Body of pancreas (tissue), 4 donors: ENCODE results near the gene HMG20B. TPM values are rescaled to one million over a fixed set of nuclear protein-coding genes. Genes with fewer than 3 reads are reported as not detected.

ENCODE experiments used
- ATAC-seq: fragments of 150-250 bp; one replicate; pipeline ENCODE4 v1.9.1; 2016
- DNase-seq, 4 donors: peaks; one replicate each; pipeline ENCODE4 v3.0.0-alpha.2; 2019
- H3K27ac ChIP-seq, 4 donors: fragments of 200-600 bp; sonication (generic); 1 replicate in 3 of 4; 2 replicates in 1 of 4; pipeline versions ENCODE4 v1.5.1 to v1.6.1; 2016 to 2019; ENCODE audit warnings: mild to moderate bottlenecking in 1 of 4, mixed read lengths in 1 of 4, moderate library complexity in 1 of 4
- H3K27me3 ChIP-seq, 2 donors: fragments of 200-600 bp; sonication (generic); one replicate each; pipeline ENCODE4 v1.6.0; 2016; ENCODE audit warnings: mild to moderate bottlenecking in 1 of 2
- H3K36me3 ChIP-seq, 2 donors: fragments of 200-600 bp; sonication (generic); replicated peaks in 1 of 2; 2 replicates each; pipeline ENCODE4 v1.5.1; 2016; ENCODE audit warnings: low read depth in 2 of 2; ENCODE audit not compliant: insufficient read depth in 1 of 2
- H3K4me1 ChIP-seq: fragments of 200-600 bp; sonication (generic); one replicate; pipeline ENCODE4 v1.6.0; 2016
- H3K4me3 ChIP-seq, 2 donors: fragments of 200-600 bp; sonication (generic); 1 replicate in 1 of 2; 2 replicates in 1 of 2; pipeline ENCODE4 v1.5.1; 2016 to 2019
- H3K9me3 ChIP-seq, 3 donors: fragments of 200-600 bp; sonication (generic); 1 replicate in 2 of 3; 2 replicates in 1 of 3; pipeline ENCODE4 v1.5.1; 2016
- CTCF ChIP-seq, 7 experiments: fragments of 450-650 bp in 4 of 7; fragments of 200-600 bp in 3 of 7; sonication (generic) in 3 of 7; IDR thresholded peaks; one replicate each; pipeline ENCODE4 v1.5.1; 2016 to 2019; ENCODE audit warnings: antibody characterized with exemption in 7 of 7
- POLR2A ChIP-seq, 3 donors: fragments of 450-650 bp; IDR thresholded peaks; one replicate each; pipeline ENCODE4 v1.6.1; 2016; ENCODE audit warnings: antibody characterized with exemption in 3 of 3, mild to moderate bottlenecking in 2 of 3
- whole genome bisulfite sequencing, 2 donors: methylation state at CpG; one replicate each; pipeline ENCODE4 v1.1.5; 2017; 5-methylcytosine and 5-hydroxymethylcytosine counted together
- intact Hi-C: fragments of 100-400 bp; cut with DNase I; formaldehyde crosslinking; loops from one replicate; pipeline ENCODE4 v1.15.1; 2023
- total RNA-seq, 2 donors: library from RNA; depleted of rRNA; stranded (reverse); fragments of >200 nt; gene quantifications; one replicate each; pipeline ENCODE4 v1.1.0, GENCODE V29; 2016

HMG20B gene
- total RNA-seq, 2 donors from 2014 or later, result 66.7 to 91.0 TPM

- DNase-seq, result no peak
- WGBS, 2 donors, result 91 to 94% methylated on average over 7 to 8 of the region's 10 CpGs
- TF ChIP-seq POLR2A (IDR thresholded peaks at IDR 0.05) (no peak), CTCF (IDR thresholded peaks at IDR 0.05) (no peak)
- Histone ChIP-seq H3K27ac (no peak overlapping the region), H3K36me3 (peaks cover 0 to 20% of the 10 kb centered on the region in 2 donors), H3K4me3 (no peak overlapping the region), H3K9me3 (no peaks in the 10 kb centered on the region), H3K4me1 (no peaks in the 10 kb centered on the region), H3K27me3 (no peaks in the 10 kb centered on the region)
- no peak for ATAC-seq
- intact Hi-C loops, result no loop called here
Observed at GRCh38 chr19:3535981-3536380, 36.8 kb upstream of the HMG20B start.

- no peaks in the 10 kb centered on the region for H3K4me1 ChIP-seq
- no peak for DNase-seq
Observed at GRCh38 chr19:3536429-3537100, 36.2 kb upstream of the HMG20B start.

GRCh38 chr19:3537101-3537437, 35.7 kb upstream of the HMG20B start:
- Histone ChIP-seq H3K4me1 (no peaks in the 10 kb centered on the region), H3K4me3 (no peak overlapping the region), H3K9me3 (no peaks in the 10 kb centered on the region), H3K27ac (no peak overlapping the region), H3K27me3 (no peaks in the 10 kb centered on the region), H3K36me3 (peaks cover 0 to 15% of the 10 kb centered on the region in 2 donors)
- DNase-seq (no peak), ATAC-seq (no peak)
- TF ChIP-seq POLR2A (IDR thresholded peaks at IDR 0.05), result no peak
- TF ChIP-seq CTCF (IDR thresholded peaks at IDR 0.05), result no peak
- 76 to 94% methylated on average over 3 to 13 of the region's 13 CpGs for WGBS, 2 donors
- intact Hi-C loops, result no loop called here

More at GRCh38 chr19:3536429-3537100, 36.2 kb upstream of the HMG20B start:
- Histone ChIP-seq H3K27ac (no peak overlapping the region), H3K9me3 (no peaks in the 10 kb centered on the region), H3K4me3 (no peak overlapping the region), H3K27me3 (no peaks in the 10 kb centered on the region), H3K36me3 (peaks cover 0 to 17% of the 10 kb centered on the region in 2 donors)
- peak; percentile 10 for ATAC-seq
- 73 to 76% methylated on average over 9 to 27 of the region's 27 CpGs for WGBS, 2 donors
- intact Hi-C loops, result no loop called here
- TF ChIP-seq CTCF (IDR thresholded peaks at IDR 0.05), result no peak
- no peak for TF ChIP-seq POLR2A (IDR thresholded peaks at IDR 0.05)

GRCh38 chr19:3537438-3538240, 35.1 kb upstream of the HMG20B start:
- no peak overlapping the region for H3K27ac ChIP-seq
- H3K27me3 ChIP-seq, result no peaks in the 10 kb centered on the region
- intact Hi-C loops, result no loop called here
- ATAC-seq, result no peak
- no peak overlapping the region for H3K4me3 ChIP-seq
- H3K9me3 ChIP-seq, result no peaks in the 10 kb centered on the region
- WGBS, 2 donors, result 80 to 86% methylated on average over 20 to 21 of the region's 22 CpGs
- DNase-seq, result no peak
- H3K36me3 ChIP-seq, result peaks cover 0 to 13% of the 10 kb centered on the region in 2 donors
- H3K4me1 ChIP-seq, result no peaks in the 10 kb centered on the region
- TF ChIP-seq POLR2A (IDR thresholded peaks at IDR 0.05) (peak in 1 of 3 donors; percentile 14), CTCF (IDR thresholded peaks at IDR 0.05) (no peak)
